Neuron (in vitro differentiated cells): Measurements from ENCODE around the gene CLIC5.

Source experiments
- H2AFZ ChIP-seq: one replicate; pipeline ENCODE4 v1.6.1; 2013; ENCODE audit warnings: low read depth, mild to moderate bottlenecking, inconsistent platforms, low read length, moderate library complexity
- H3K27me3 ChIP-seq: one replicate; pipeline ENCODE4 v1.6.1; 2013; ENCODE audit warnings: low read length; ENCODE audit not compliant: insufficient read depth
- H3K36me3 ChIP-seq: one replicate; pipeline ENCODE4 v1.6.1; 2013; ENCODE audit warnings: low read length; ENCODE audit not compliant: insufficient read depth
- H3K4me1 ChIP-seq: one replicate; pipeline ENCODE4 v1.6.1; 2013; ENCODE audit warnings: low read length; ENCODE audit not compliant: insufficient read depth
- H3K4me3 ChIP-seq: 2 replicates; pipeline ENCODE4 v1.5.1; 2013; ENCODE audit warnings: mild to moderate bottlenecking, low read length, moderate library complexity
- H3K9me3 ChIP-seq: one replicate; pipeline ENCODE4 v1.6.1; 2013; ENCODE audit warnings: low read length

The CLIC5 gene

DNA sequence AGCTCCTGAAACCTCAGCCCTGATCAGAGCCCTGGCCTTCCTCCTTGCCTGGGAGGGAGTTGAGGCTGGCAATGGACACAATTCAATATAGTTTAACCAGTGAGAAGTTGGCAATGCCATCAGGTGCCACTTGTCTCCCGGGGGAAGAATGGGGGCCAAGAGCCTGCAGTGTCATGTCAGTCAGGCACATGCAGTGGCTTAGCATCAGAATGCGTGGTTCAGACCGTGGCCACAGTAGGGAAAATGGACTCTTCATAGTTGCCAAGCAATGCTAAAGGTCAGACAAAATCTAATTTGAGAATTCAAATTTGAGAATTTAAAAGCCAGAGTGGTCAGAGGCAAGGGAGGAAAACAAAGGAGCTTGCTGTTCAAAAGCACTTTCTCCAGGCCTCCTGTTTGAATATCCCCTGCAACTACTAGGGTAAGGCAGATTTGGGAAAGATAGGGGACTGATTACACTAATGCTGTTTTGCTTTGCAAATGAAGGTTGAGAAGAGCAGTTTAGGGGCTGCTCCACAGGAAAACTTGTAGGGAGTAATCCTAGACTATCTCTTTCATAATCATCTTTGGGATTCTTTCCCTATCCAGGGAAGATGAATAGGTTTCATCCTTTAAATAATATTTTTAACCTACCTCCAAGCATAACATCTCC is 33.1 kb upstream of the CLIC5 start:
- no peak overlapping the region for H3K4me3 ChIP-seq
- H3K4me1 ChIP-seq, result no peaks in the 10 kb centered on the region
- H3K9me3 ChIP-seq, result no peaks in the 10 kb centered on the region
- no peak overlapping the region for H2AFZ ChIP-seq
- H3K36me3 ChIP-seq, result no peaks in the 10 kb centered on the region
- H3K27me3 ChIP-seq, result no peaks in the 10 kb centered on the region

DNA sequence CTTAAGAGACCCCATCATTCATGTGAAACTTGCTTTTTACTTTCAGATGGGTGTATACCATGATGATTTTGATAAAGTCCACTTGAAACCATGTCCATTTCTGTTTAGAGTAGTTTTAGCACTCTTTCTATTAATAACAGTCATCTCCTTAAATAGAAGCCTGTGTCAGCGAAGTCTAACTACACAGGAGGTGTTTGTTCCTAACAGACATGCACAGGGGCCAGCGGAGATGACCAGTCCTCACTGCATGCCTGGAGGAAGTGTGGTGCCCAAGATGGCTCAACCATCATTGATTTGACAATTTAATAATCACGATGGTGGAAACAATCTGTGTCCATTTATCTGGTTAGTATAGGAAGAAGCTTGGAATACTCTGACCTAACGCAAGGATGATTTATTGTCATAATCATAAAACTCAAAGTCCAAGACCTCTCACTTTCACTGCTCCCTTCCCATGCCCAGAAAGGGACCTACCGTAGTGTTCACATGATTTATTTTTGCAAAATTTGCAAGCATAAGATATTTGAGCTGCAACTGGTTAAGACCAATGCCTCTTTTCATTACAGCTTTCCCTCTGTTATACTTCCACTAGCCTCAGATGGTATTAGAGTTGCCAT is 31.0 kb upstream of the CLIC5 start:
- no peaks in the 10 kb centered on the region for H3K4me1 ChIP-seq
- H3K36me3 ChIP-seq, result no peaks in the 10 kb centered on the region
- H2AFZ ChIP-seq, result no peak overlapping the region
- no peaks in the 10 kb centered on the region for H3K27me3 ChIP-seq
- H3K9me3 ChIP-seq, result no peaks in the 10 kb centered on the region
- H3K4me3 ChIP-seq, result no peak overlapping the region

- H3K4me1 ChIP-seq, result no peaks in the 10 kb centered on the region
- no peaks in the 10 kb centered on the region for H3K9me3 ChIP-seq
- H2AFZ ChIP-seq, result no peak overlapping the region
- no peak overlapping the region for H3K4me3 ChIP-seq
- no peaks in the 10 kb centered on the region for H3K27me3 ChIP-seq
- H3K36me3 ChIP-seq, result no peaks in the 10 kb centered on the region
Observed at GRCh38 chr6:46044881-46045617, 29.4 kb upstream of the CLIC5 start.

- Histone ChIP-seq H2AFZ (no peak overlapping the region), H3K27me3 (no peaks in the 10 kb centered on the region), H3K36me3 (no peaks in the 10 kb centered on the region), H3K4me1 (no peaks in the 10 kb centered on the region), H3K4me3 (no peak overlapping the region), H3K9me3 (no peaks in the 10 kb centered on the region)
Observed at GRCh38 chr6:46042355-46042999, 26.8 kb upstream of the CLIC5 start.

- Histone ChIP-seq H3K27me3 (no peaks in the 10 kb centered on the region), H2AFZ (no peak overlapping the region), H3K36me3 (no peaks in the 10 kb centered on the region), H3K9me3 (no peaks in the 10 kb centered on the region), H3K4me1 (no peaks in the 10 kb centered on the region), H3K4me3 (no peak overlapping the region)
Observed at GRCh38 chr6:46040288-46040687, 24.6 kb upstream of the CLIC5 start.

GRCh38 chr6:46039646-46040045 is 24.0 kb upstream of the CLIC5 start:
- H3K4me3 ChIP-seq, result no peak overlapping the region
- H3K9me3 ChIP-seq, result no peaks in the 10 kb centered on the region
- H3K36me3 ChIP-seq, result no peaks in the 10 kb centered on the region
- no peak overlapping the region for H2AFZ ChIP-seq
- no peaks in the 10 kb centered on the region for H3K4me1 ChIP-seq
- H3K27me3 ChIP-seq, result no peaks in the 10 kb centered on the region

DNA sequence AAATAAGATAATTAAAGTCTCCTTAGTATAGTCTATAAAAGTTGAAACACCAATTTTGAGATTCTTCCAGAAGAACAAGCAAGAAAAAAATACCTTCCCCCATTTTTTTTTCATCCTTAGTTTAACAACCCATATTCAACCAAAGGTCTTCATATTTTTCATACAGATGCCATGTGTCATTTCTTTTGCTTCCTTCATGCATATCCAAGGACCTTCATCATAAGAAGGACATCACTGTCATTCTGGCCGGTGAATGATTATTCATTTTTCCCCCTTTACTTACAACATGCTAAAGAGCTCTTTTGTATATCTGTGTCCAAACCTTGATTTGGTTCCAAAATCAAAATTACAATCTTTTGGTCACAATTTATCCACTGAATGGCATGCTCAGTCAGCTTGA is 21.3 kb upstream of the CLIC5 start:
- Histone ChIP-seq H2AFZ (no peak overlapping the region), H3K27me3 (no peaks in the 10 kb centered on the region), H3K36me3 (no peaks in the 10 kb centered on the region), H3K4me3 (no peak overlapping the region), H3K4me1 (no peaks in the 10 kb centered on the region), H3K9me3 (no peaks in the 10 kb centered on the region)

- no peaks in the 10 kb centered on the region for H3K9me3 ChIP-seq
- no peaks in the 10 kb centered on the region for H3K36me3 ChIP-seq
- no peaks in the 10 kb centered on the region for H3K4me1 ChIP-seq
- no peak overlapping the region for H3K4me3 ChIP-seq
- H3K27me3 ChIP-seq, result no peaks in the 10 kb centered on the region
- H2AFZ ChIP-seq, result no peak overlapping the region
Observed at GRCh38 chr6:46035242-46035641, 19.6 kb upstream of the CLIC5 start.

DNA sequence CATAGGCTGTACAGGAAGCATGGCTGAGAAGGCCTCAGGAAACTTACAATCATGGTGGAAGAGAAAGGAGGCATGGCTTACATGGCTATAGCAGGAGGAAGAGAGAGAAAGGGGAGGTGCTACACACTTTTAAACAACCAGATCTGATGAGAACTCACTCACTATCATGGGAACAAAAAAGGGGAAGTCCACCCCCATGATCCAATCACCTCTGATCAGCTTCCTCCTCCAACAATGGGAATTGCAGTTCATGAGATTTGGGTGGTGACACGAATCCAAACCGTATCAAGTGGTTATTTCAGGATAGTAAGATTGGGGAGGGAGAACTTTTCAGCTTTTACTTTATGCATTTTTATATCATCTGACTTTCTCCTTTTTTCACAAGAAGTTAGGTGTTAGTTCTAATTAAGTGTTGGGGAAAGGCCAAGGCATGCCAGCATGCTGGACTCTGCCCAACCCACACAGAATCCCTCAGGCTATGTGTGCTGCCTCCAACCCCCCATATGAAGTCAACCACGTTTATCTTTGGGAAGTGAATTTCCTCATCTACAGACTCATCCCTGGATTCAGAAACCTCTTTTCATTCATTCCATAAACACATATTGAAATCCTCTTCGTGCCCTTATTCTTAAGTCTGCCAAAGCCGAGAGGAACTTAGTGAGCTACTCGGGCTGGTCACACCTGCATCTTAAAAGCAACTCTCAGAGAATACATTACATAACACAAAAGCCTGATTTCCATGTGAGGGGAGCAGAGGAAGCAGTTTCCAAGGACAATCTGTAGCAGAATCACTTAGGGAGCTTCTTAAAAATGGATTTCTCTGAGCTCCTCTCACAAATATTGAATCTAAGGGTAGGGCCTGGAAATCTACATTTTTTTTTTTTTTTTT is 16.7 kb upstream of the CLIC5 start:
- H3K9me3 ChIP-seq, result no peaks in the 10 kb centered on the region
- H3K4me1 ChIP-seq, result no peaks in the 10 kb centered on the region
- H3K36me3 ChIP-seq, result no peaks in the 10 kb centered on the region
- H2AFZ ChIP-seq, result no peak overlapping the region
- H3K27me3 ChIP-seq, result no peaks in the 10 kb centered on the region
- H3K4me3 ChIP-seq, result no peak overlapping the region

DNA sequence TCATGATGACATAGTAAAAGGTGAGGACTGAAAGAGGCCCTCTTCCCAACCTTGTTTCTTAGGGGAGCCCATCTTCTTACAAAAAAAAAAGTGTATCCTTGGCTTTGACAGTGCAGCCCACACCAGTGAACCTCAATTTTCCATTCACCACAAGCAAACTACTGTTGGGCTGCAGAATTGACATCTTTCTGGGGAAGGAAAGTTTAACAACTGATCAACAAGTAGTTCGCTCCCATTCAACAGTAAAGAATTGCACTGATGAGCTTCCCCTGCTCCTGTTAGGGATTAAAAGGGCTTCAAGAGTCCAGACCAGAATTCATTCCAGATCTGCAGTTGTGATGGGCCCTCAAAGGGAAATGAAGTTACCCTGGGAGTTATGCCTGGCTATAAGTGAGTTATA is 13.9 kb upstream of the CLIC5 start:
- Histone ChIP-seq H2AFZ (no peak overlapping the region), H3K9me3 (no peaks in the 10 kb centered on the region), H3K4me1 (no peaks in the 10 kb centered on the region), H3K36me3 (no peaks in the 10 kb centered on the region), H3K27me3 (peaks cover 2% of the 10 kb centered on the region), H3K4me3 (no peak overlapping the region)

DNA sequence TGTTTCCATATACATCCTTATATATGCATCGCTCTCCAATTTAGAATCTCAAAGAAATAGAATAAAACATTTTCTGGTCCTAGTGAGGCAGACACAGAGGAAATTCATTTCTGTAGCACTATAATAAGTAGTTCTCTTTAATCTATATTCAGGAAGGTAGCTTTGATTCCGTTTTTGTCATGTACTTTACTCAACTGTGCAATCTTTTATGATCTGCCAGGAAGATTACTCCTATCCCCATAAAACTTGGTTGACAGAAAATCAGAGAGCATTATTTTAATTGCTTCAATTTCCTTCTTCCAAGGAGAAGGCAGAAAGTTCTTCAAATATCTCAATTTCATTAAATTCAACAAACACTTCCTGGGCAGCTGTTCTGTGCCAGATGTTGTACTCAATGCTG is 10.6 kb upstream of the CLIC5 start:
- Histone ChIP-seq H3K36me3 (no peaks in the 10 kb centered on the region), H3K4me3 (no peak overlapping the region), H2AFZ (no peak overlapping the region), H3K9me3 (no peaks in the 10 kb centered on the region), H3K4me1 (no peaks in the 10 kb centered on the region), H3K27me3 (peaks cover 2% of the 10 kb centered on the region)

GRCh38 chr6:46025573-46025972 is 9.9 kb upstream of the CLIC5 start:
- Histone ChIP-seq H2AFZ (no peak overlapping the region), H3K27me3 (peaks cover 2% of the 10 kb centered on the region), H3K36me3 (no peaks in the 10 kb centered on the region), H3K9me3 (no peaks in the 10 kb centered on the region), H3K4me1 (no peaks in the 10 kb centered on the region), H3K4me3 (no peak overlapping the region)
